HG03460 (cell line): ENCODE results near the gene PTPRZ1.

Experiments used
- ATAC-seq: cut with Tn5 transposase; IDR thresholded peaks from one replicate; pipeline ENCODE4 v1.9.1; 2021; ENCODE audit not compliant: unreplicated experiment

Gene PTPRZ1

DNA sequence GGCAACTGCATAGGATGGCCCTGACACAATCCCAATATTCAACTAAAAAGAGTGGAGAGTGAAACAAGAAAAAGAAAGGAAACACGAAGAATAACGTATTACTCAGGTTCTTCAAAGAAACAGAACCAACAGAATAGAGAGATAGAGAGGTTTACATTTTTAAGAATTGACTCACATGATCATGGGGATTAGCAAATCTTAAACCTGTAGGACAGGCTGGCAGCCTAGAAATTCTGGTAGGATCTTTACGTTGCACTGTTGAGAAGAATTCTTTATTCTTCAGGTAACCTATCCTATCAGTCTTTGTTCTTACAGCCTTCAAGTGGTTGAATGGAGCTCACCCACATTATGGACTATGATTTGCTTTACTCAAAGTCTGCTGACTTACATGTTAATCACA lies 167.2 kb downstream of the PTPRZ1 start:
- ATAC-seq = no peak

DNA sequence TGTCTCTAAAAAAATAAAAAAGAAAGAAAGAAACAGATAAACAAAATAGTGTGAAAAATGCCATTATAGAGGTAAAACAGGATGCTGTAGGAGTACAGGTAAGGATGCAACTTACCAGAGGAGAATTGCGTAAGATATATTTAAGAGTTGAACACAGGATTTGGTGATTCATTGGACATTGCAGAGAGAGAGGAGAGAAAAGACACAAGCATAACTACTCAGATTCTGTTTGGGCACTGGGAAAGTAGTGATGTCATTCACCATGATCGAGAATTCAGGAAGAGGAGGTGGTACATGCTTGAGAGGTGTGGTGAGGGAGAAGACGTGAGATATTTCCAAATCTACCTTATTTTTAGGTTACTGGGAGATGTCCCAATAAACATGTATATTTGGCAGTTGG lies 173.4 kb downstream of the PTPRZ1 start:
- no peak for ATAC-seq

- no peak for ATAC-seq
Measured at GRCh38 chr7:122054393-122054792, 181.4 kb downstream of the PTPRZ1 start.

DNA sequence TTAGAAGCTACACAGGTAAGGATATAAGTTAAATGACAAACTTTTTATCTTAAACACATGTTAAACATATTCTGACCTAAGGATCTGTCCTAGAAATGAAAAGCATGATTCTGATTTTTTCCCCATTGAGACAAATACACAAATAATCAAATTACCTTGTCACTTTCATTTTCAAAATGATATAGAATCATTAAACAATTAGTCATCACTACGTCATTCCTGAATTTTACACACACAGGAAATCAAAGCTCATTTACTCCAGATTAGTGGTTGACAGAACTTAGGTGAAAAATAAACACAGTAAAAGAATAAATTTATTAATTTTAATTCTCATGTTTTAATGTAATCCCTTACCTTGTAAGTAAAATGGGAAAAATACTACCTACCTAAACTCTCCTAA lies 182.1 kb downstream of the PTPRZ1 start:
- no peak for ATAC-seq

- ATAC-seq = no peak
Measured at GRCh38 chr7:122056977-122057376, 184.0 kb downstream of the PTPRZ1 start.

DNA sequence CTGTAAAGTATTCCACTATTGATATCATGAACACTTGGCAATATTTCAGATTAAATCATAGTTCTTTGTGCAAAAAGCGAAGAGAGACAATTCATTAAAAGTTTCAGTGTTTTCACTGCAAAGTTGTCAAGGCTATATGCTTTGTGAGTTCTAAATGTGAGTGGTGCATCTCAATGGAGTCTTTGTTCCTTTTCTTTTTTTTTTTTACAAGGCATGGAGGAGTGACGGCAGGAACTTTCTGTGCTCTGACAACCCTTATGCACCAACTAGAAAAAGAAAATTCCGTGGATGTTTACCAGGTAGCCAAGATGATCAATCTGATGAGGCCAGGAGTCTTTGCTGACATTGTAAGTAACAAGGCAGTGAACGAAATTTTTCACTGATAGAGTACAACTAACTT lies 186.6 kb downstream of the PTPRZ1 start:
- ATAC-seq = no peak

DNA sequence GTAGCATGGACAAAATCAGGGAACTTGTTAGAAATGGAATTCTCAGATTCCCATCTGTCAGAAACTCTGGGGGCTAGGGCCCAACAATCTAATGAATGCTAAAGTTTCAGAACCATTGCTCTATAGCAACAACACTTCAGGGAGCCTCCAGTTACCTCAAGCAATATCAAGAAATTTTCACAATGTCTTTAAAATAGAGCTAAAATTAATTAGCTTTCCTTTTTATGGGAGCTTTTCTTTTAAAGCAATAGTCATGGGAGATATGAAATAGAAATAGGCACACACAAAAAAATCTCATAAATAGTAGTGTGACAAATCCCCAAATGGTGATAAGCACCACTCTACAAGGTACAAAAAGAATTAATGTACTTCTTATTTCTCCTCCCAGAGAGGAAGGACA lies 190.2 kb downstream of the PTPRZ1 start:
- ATAC-seq = no peak

- no peak for ATAC-seq
Measured at GRCh38 chr7:122064971-122065370, 192.0 kb downstream of the PTPRZ1 start.

- no peak for ATAC-seq
Measured at GRCh38 chr7:122067077-122067476, 194.1 kb downstream of the PTPRZ1 start.

GRCh38 chr7:122068046-122068445 lies 195.1 kb downstream of the PTPRZ1 start:
- no peak for ATAC-seq

GRCh38 chr7:122068999-122069398 lies 196.0 kb downstream of the PTPRZ1 start:
- no peak for ATAC-seq

DNA sequence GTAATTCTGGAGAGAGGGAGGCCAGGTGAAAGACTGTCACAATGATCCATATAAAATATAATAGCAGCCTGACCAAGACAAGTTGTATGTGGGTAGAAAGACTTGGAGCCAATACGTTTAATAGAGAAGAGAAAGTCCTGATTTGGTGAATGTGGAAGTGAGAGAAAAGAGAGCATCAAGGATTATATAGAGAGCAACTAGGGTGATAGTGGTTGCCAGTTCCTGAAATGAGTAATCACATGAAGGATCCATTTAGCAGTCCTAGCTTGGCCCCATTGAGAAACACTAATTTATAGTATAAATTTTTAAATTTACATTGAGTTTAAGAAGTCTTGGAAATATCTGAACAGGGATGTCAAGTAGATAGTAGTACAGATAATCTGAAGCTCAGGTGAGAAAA lies 197.1 kb downstream of the PTPRZ1 start:
- no peak for ATAC-seq

- ATAC-seq = no peak
Measured at GRCh38 chr7:122070834-122071233, 197.9 kb downstream of the PTPRZ1 start.

GRCh38 chr7:122072272-122072671 lies 199.3 kb downstream of the PTPRZ1 start:
- ATAC-seq = no peak

DNA sequence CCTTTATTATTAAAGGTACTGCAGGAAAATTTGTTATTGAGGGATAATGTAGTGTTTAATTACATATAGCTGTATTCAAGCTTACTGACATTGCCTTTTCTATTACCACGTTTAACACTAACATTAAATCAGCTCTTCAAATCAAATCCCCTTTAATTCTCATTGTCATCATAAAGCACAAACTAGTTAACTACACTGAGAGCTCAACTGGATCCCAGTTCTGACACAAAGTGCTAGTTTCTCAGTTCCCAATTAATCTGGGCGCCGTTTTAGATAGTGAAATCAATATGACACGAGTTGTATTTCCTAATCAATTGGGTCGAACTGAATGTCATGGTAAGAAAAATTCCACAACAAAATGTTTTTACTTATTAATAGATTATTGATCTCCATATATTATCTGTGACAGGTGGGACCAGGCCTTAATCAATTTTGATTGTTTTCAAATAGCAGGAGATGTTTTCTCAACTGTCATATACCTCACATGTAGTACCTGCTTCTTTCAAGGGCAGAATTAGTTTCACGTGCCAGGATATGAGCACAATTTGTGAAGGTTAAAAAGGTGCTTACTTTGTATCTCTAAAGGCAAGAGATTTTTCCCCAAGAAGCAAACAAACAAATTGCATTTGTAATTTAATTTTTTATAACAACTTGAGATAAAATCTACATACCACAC lies 200.1 kb downstream of the PTPRZ1 start:
- ATAC-seq = no peak

DNA sequence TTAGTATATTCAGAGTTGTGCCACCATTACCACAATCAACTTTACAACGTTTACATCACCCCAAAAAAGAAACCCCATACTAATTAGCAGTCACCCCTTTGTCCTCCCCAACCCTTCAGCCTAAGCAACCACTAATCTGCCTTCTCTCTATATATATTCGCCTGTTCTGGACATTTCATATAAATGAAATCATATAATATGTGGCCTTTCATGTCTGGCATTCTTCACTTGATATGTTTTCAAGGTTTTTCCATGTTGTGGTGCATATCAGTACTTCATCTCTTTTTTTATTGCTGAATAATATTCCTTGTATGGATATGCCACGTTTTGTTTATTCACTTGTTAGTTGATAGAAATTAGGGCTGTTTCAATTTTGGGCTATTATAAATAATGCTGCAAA lies 200.7 kb downstream of the PTPRZ1 start:
- ATAC-seq = no peak

DNA sequence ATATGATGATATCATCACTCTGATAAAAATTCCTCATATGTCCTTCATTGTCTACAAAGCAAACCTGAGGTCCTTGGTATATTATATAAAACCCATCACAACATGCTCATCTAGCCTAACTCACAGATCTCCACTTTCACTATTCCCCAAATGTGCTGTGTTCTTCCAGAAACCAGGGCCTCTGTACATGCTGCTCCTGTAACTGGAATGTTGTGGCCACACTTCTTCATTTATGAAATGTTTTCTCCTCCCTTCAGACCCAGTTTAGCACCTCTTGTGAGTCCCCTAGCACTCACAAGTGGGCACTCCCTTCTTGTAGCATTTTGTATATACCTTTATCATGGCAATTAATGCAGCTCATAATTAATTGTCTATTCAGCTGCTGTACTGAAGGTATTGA lies 209.2 kb downstream of the PTPRZ1 start:
- ATAC-seq = no peak

DNA sequence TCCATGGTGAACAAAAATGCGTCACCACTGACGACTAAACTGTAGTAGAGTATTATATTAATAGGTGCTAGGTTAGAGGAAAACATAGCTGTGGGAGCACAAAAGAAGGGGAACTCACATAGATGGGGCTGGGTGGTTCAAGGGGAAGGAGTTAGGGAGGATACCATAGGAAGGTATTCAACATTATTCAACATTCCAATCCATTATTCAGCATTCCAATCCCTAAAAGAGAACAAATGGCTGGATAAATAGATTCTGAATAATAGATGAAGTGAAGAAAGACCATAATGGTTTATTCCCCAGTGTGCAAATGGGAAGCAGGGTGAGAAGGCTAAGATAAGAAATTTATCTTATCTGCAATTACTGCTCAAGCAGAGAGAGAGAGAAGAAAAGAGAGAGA lies 209.7 kb downstream of the PTPRZ1 start:
- ATAC-seq = no peak

GRCh38 chr7:122092964-122093797 lies 220.2 kb downstream of the PTPRZ1 start:
- peak; percentile 94 for ATAC-seq

GRCh38 chr7:122094549-122094948 lies 221.6 kb downstream of the PTPRZ1 start:
- no peak for ATAC-seq

DNA sequence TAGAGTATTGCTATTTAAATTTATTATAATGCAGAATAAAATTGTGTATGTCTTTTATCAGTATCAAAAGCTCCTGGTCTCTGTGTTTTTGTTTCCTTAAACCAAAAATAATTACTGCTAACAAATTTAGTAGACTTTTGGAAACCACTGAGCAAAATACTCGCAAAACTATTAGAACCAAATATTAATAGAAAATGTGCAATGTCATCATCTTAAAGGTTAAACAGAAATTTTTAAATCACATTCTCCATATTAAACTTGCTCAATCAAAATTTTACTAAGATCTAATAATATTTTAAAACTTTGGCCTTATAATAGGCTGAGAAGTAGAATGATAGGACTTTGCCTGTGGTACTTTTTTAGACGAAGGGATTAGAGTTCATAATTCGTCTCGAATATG lies 222.7 kb downstream of the PTPRZ1 start:
- no peak for ATAC-seq

GRCh38 chr7:122100021-122100420 lies 227.1 kb downstream of the PTPRZ1 start:
- no peak for ATAC-seq

DNA sequence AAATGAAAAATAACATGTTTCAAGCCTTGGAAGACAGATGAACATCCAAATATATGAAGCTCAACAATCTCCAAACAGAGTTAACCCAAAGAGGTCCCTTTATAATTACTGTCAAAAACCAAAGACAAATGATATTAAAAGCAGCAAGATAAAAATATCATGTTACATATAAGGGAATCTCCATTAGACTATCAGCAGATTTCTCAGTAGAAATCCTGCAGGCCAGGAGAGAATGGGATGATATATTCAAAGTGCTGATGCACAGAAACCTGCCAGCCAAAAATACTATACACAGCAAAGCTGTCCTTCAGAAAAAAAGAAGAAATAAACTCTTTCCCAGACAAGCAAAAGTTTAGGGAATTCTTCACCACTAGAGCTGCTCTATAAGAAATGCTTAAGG lies 230.1 kb downstream of the PTPRZ1 start:
- ATAC-seq = no peak
